ENCODE results near the gene DOCK7.

Gene DOCK7

DNA sequence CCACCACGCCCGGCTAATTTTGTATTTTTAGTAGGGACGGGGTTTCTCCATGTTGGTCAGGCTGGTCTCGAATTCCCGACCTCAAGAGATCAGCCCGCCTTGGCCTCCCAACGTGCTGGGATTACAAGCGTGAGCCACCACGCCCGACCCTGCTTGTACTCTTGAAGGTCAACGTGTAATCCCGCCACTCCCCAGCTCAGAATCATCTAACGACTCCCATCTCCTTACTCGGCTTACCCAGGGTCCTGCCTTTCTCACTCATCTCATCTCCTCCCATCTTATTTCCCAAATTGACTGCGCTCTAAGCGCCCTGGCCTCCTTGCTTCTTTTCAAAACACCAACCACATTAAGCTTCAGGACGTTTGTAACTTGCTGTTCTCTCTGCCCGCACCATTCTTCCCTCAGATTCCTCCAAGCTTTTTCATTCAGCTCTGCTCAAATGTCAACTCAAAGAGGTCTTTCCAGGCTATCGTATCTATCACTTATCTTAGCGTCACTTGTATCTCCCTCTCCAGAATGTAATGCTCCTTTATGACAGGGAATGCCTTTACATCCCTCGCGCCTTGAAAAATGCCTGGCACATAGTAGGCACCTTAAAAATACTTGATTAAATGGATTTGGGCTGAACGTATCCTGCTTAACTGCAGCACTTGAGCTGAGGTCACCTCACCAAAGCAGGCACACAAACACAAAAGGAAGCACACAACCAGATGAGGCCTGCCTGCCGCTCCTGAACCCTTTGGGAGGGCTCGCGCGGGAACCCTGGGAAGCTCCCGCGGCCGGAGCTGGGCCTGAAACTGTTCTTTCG, 252.8 kb downstream of the DOCK7 start:
- H3K36me3 ChIP-seq (ENCODE audit: control insufficient read depth in 2 of 2, insufficient read depth in 2 of 2, low read length in 2 of 2) = no peaks in the 10 kb centered on the region
- no peaks in the 10 kb centered on the region for H3K27me3 ChIP-seq (ENCODE audit: control insufficient read depth in 1 of 2, insufficient read depth in 2 of 2, low read length in 2 of 2)
- peak overlapping the region; percentile 91 to 99 for H3K9ac ChIP-seq (ENCODE audit: low read length in 2 of 2)
- peak overlapping the region; percentile 99 for H3K27ac ChIP-seq (ENCODE audit: low read length)
- no peaks in the 10 kb centered on the region for H3K9me3 ChIP-seq (ENCODE audit: control insufficient read depth in 2 of 2, low read length in 2 of 2)
- H3K4me3 ChIP-seq (ENCODE audit: low read length in 2 of 2) = peak overlapping the region; percentile 73 to 96
- peaks cover 7% of the 10 kb centered on the region for H3K4me1 ChIP-seq (ENCODE audit: control insufficient read depth, insufficient read depth, low read length)

DNA sequence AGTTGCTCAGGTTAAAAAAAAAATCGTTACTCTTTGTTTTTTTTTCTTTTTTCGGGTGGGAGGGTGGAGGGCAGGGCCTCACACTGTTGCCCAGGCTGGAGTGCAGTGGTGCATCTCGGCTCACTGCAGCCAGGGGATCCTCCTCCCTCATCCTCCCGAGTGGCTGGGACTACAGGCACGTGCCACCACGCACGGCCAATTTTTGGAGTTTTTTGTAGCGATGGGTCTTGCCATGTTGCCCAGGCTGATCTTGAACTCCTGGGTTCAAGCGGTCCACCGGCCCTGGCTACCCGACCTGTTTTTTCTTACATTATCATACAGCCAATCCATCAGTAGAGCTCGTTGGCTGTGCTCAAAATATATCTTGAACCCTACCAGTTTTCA, 253.6 kb downstream of the DOCK7 start:
- Histone ChIP-seq H3K36me3 (ENCODE audit: control insufficient read depth in 2 of 2, insufficient read depth in 2 of 2, low read length in 2 of 2) (no peaks in the 10 kb centered on the region), H3K4me1 (ENCODE audit: control insufficient read depth, insufficient read depth, low read length) (peaks cover 7% of the 10 kb centered on the region), H3K4me3 (ENCODE audit: low read length in 2 of 2) (no peak overlapping the region), H3K27me3 (ENCODE audit: control insufficient read depth in 1 of 2, insufficient read depth in 2 of 2, low read length in 2 of 2) (no peaks in the 10 kb centered on the region), H3K27ac (ENCODE audit: low read length) (no peak overlapping the region), H3K9me3 (ENCODE audit: control insufficient read depth in 2 of 2, low read length in 2 of 2) (no peaks in the 10 kb centered on the region), H3K9ac (ENCODE audit: low read length in 2 of 2) (no peak overlapping the region)

DNA sequence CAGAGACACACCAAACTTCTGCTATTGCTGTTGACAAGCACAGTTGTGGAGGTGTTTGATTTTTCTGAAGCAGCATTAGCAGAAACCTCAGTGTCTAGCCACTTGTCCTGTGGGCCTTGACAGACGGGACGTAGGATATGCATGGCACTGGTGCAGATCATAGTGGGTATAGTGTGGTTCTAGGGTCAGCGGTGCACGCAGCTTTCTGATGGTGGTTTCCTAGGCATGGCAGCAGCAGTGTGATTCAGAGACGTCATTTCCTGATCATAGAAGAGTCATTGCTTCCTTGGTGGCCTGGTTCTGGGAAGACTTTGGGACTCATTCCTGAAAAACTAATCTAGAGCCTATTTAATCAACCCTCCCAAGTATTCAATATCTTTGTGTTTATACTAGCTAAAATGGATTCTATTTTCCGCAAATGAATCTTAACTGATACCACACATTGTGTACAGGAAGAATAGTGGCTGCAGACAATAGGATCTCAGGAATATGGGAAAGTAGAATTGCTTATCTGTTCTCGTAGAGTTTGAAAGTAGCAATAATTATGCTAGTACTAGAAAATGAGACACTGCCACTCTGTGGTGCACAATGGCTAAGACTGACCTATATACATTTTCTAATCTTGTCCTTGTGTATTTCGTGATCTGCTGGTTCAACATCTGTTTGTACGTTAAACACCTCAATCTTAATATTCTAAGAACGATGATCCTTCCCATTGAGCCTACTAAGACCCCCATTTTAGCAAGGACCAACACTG, 254.1 kb downstream of the DOCK7 start:
- H3K4me1 ChIP-seq (ENCODE audit: control insufficient read depth, insufficient read depth, low read length) = peaks cover 7% of the 10 kb centered on the region
- no peak overlapping the region for H3K27ac ChIP-seq (ENCODE audit: low read length)
- H3K27me3 ChIP-seq (ENCODE audit: control insufficient read depth in 1 of 2, insufficient read depth in 2 of 2, low read length in 2 of 2) = no peaks in the 10 kb centered on the region
- H3K9ac ChIP-seq (ENCODE audit: low read length in 2 of 2) = no peak overlapping the region
- H3K9me3 ChIP-seq (ENCODE audit: control insufficient read depth in 2 of 2, low read length in 2 of 2) = no peaks in the 10 kb centered on the region
- no peak overlapping the region for H3K4me3 ChIP-seq (ENCODE audit: low read length in 2 of 2)
- no peaks in the 10 kb centered on the region for H3K36me3 ChIP-seq (ENCODE audit: control insufficient read depth in 2 of 2, insufficient read depth in 2 of 2, low read length in 2 of 2)

DNA sequence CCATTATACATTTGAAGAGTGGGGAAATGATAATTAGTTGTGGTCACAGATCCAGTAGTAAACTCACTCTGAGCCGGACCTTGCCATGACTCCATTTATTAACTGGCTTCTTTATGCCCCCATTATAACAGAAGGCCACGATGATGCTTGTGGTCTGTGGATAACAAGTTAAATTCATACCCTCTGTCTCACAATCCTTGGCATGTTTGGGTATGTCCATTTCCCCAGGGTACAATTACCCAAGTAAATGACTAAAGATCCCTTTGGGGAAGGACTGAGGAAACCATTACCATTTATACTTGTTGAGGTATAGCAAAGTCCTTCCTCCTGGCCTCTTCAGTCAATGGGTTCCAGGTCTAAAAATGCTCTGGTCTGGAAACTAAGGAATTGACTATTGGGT, 258.6 kb downstream of the DOCK7 start:
- Histone ChIP-seq H3K4me3 (ENCODE audit: low read length in 2 of 2) (no peak overlapping the region), H3K27me3 (ENCODE audit: control insufficient read depth in 1 of 2, insufficient read depth in 2 of 2, low read length in 2 of 2) (no peaks in the 10 kb centered on the region), H3K4me1 (ENCODE audit: control insufficient read depth, insufficient read depth, low read length) (no peaks in the 10 kb centered on the region), H3K9ac (ENCODE audit: low read length in 2 of 2) (no peak overlapping the region), H3K36me3 (ENCODE audit: control insufficient read depth in 2 of 2, insufficient read depth in 2 of 2, low read length in 2 of 2) (no peaks in the 10 kb centered on the region), H3K27ac (ENCODE audit: low read length) (no peak overlapping the region), H3K9me3 (ENCODE audit: control insufficient read depth in 2 of 2, low read length in 2 of 2) (no peaks in the 10 kb centered on the region)

DNA sequence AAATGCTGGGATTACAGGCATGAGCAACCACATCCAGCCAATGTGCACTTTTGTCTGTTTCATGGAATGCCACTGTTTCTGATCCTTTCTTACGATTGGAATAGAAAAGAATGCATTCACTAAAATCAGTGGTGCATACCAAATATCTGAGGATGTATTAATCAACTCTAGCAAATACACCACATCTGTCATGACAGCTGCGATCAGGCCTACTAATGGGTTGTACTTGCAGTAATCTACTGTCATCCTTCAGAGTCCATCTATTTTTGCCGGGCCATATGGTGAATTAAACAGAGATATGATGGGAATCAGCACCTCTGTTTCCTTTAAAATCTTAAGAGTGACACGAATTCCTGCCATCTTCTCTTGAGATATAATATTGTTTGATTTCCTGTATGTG, 259.8 kb downstream of the DOCK7 start:
- Histone ChIP-seq H3K27me3 (ENCODE audit: control insufficient read depth in 1 of 2, insufficient read depth in 2 of 2, low read length in 2 of 2) (no peaks in the 10 kb centered on the region), H3K27ac (ENCODE audit: low read length) (no peak overlapping the region), H3K9ac (ENCODE audit: low read length in 2 of 2) (no peak overlapping the region), H3K9me3 (ENCODE audit: control insufficient read depth in 2 of 2, low read length in 2 of 2) (no peaks in the 10 kb centered on the region), H3K4me1 (ENCODE audit: control insufficient read depth, insufficient read depth, low read length) (no peaks in the 10 kb centered on the region), H3K36me3 (ENCODE audit: control insufficient read depth in 2 of 2, insufficient read depth in 2 of 2, low read length in 2 of 2) (no peaks in the 10 kb centered on the region), H3K4me3 (ENCODE audit: low read length in 2 of 2) (no peak overlapping the region)

DNA sequence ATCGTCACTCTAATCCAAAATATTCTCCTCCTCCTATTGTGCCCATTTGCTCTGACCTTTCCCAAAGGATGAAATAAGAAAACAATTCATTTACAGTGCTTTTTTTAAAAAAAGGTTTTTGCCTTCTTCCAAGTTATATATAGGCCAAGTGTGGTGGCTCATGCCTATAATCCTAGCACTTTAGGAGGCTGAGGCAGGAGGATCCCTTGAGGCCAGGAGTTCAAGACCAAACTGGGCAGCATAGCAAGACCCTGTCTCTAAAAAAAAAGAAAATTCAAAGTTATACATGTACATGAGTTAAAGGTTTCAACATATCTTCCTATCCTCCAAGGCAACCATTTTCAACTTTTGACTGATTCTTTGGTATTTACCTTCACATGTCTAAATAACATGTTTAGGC, 261.4 kb downstream of the DOCK7 start:
- Histone ChIP-seq H3K4me3 (ENCODE audit: low read length in 2 of 2) (no peak overlapping the region), H3K27me3 (ENCODE audit: control insufficient read depth in 1 of 2, insufficient read depth in 2 of 2, low read length in 2 of 2) (no peaks in the 10 kb centered on the region), H3K36me3 (ENCODE audit: control insufficient read depth in 2 of 2, insufficient read depth in 2 of 2, low read length in 2 of 2) (no peaks in the 10 kb centered on the region), H3K9ac (ENCODE audit: low read length in 2 of 2) (no peak overlapping the region), H3K27ac (ENCODE audit: low read length) (no peak overlapping the region), H3K9me3 (ENCODE audit: control insufficient read depth in 2 of 2, low read length in 2 of 2) (no peaks in the 10 kb centered on the region), H3K4me1 (ENCODE audit: control insufficient read depth, insufficient read depth, low read length) (no peaks in the 10 kb centered on the region)

DNA sequence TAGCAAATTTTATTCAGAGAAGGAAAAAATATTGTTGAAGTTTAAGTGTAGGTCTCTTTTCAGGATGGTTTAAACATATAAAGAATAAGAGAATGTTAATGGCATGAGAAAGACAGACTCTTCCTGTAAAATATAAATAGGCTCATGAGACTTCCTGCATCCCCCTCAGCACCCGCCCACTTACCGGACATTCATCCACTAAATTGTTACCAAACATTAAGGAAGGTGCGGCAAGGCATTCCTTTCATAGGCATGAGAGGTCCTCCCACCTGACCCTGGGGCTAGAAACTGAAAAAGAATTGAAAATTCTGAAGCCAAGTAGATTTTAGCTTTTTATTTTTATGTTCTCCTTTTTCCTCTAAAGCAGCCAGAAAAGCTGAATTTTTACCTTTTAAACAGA, 261.9 kb downstream of the DOCK7 start:
- Histone ChIP-seq H3K9me3 (ENCODE audit: control insufficient read depth in 2 of 2, low read length in 2 of 2) (no peaks in the 10 kb centered on the region), H3K36me3 (ENCODE audit: control insufficient read depth in 2 of 2, insufficient read depth in 2 of 2, low read length in 2 of 2) (no peaks in the 10 kb centered on the region), H3K4me1 (ENCODE audit: control insufficient read depth, insufficient read depth, low read length) (no peaks in the 10 kb centered on the region), H3K4me3 (ENCODE audit: low read length in 2 of 2) (no peak overlapping the region), H3K9ac (ENCODE audit: low read length in 2 of 2) (no peak overlapping the region), H3K27ac (ENCODE audit: low read length) (no peak overlapping the region), H3K27me3 (ENCODE audit: control insufficient read depth in 1 of 2, insufficient read depth in 2 of 2, low read length in 2 of 2) (no peaks in the 10 kb centered on the region)

DNA sequence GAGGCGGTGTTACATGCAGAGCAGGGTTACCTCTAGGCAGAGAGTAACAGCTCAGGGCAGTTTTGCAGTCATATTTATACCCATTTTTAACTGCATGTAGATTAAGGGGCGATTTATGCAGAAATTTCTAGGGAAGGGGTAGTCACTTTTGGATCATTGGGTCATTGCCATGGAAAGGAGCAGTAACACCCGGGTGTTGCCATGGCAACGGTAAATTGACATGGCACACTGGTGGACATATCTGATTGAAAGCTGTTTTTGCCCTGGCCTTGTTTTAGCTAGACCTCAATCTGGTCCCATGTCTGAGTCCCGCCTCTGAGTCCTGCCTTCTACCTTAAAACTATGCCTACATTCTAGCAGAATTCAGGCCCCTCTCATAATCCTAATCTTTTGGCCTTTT, 263.1 kb downstream of the DOCK7 start:
- Histone ChIP-seq H3K9ac (ENCODE audit: low read length in 2 of 2) (no peak overlapping the region), H3K36me3 (ENCODE audit: control insufficient read depth in 2 of 2, insufficient read depth in 2 of 2, low read length in 2 of 2) (no peaks in the 10 kb centered on the region), H3K27ac (ENCODE audit: low read length) (no peak overlapping the region), H3K9me3 (ENCODE audit: control insufficient read depth in 2 of 2, low read length in 2 of 2) (no peaks in the 10 kb centered on the region), H3K4me3 (ENCODE audit: low read length in 2 of 2) (no peak overlapping the region), H3K27me3 (ENCODE audit: control insufficient read depth in 1 of 2, insufficient read depth in 2 of 2, low read length in 2 of 2) (no peaks in the 10 kb centered on the region), H3K4me1 (ENCODE audit: control insufficient read depth, insufficient read depth, low read length) (no peaks in the 10 kb centered on the region)

DNA sequence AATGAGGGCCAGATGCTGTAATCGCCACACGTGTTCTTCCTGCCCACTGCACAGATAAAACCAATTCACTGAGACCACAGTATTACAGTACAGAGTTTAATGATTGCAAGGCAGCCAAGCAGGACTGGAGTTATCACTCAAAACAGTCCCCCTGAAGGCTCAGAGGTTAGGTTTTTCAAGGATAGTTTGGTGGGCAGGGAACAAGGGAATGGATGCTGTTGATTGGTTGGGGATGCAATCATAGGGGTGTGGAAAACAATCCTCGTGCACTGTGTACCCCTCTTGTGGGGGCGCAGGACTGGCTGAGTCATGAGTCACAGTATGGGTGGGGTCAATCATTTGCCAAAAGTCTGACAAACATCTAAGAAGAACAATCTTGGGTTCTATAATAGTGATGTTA, 263.8 kb downstream of the DOCK7 start:
- no peaks in the 10 kb centered on the region for H3K36me3 ChIP-seq (ENCODE audit: control insufficient read depth in 2 of 2, insufficient read depth in 2 of 2, low read length in 2 of 2)
- no peak overlapping the region for H3K9ac ChIP-seq (ENCODE audit: low read length in 2 of 2)
- no peaks in the 10 kb centered on the region for H3K27me3 ChIP-seq (ENCODE audit: control insufficient read depth in 1 of 2, insufficient read depth in 2 of 2, low read length in 2 of 2)
- H3K4me1 ChIP-seq (ENCODE audit: control insufficient read depth, insufficient read depth, low read length) = no peaks in the 10 kb centered on the region
- H3K9me3 ChIP-seq (ENCODE audit: control insufficient read depth in 2 of 2, low read length in 2 of 2) = no peaks in the 10 kb centered on the region
- H3K27ac ChIP-seq (ENCODE audit: low read length) = no peak overlapping the region
- no peak overlapping the region for H3K4me3 ChIP-seq (ENCODE audit: low read length in 2 of 2)

DNA sequence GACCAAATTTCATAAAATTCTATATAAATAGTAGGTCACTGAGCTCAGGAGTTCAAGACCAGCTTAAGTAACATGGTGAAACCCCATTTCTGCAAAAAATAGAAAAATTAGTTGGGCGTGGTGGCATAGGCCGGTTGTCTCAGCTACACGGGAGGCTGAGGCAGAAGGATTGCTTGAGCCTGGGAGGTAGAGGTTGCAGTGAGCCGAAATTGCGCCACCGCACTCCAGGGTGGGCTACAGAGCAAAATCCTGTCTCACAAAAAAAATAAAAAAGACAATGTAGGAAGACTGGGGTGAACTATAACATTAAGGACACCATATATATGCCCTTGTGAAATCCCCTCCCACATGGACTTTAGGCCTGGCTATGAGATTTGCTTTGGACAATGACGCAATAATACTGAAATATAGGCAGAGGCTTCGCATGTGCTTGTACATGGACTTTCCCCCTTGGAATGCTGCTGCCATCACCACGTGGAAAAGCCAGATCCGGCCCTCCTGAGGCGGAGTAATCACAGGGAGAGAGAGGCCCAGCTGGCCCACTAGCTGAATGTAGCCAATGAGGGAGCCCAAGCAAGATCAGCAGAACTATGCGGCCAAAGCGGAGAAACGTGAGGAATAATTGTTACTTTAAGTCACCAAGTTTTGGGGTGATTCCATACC, 264.5 kb downstream of the DOCK7 start:
- H3K36me3 ChIP-seq (ENCODE audit: control insufficient read depth in 2 of 2, insufficient read depth in 2 of 2, low read length in 2 of 2) = no peaks in the 10 kb centered on the region
- no peaks in the 10 kb centered on the region for H3K27me3 ChIP-seq (ENCODE audit: control insufficient read depth in 1 of 2, insufficient read depth in 2 of 2, low read length in 2 of 2)
- H3K4me3 ChIP-seq (ENCODE audit: low read length in 2 of 2) = no peak overlapping the region
- no peak overlapping the region for H3K9ac ChIP-seq (ENCODE audit: low read length in 2 of 2)
- no peaks in the 10 kb centered on the region for H3K4me1 ChIP-seq (ENCODE audit: control insufficient read depth, insufficient read depth, low read length)
- H3K27ac ChIP-seq (ENCODE audit: low read length) = no peak overlapping the region
- no peaks in the 10 kb centered on the region for H3K9me3 ChIP-seq (ENCODE audit: control insufficient read depth in 2 of 2, low read length in 2 of 2)

All from stomach smooth muscle (tissue), 2 donors.